GM12878 (cell line): ENCODE results near the gene MRPL39. TPM values are rescaled to one million over a fixed set of nuclear protein-coding genes. Genes with fewer than 3 reads are reported as not detected.

Experiments used
- ATAC-seq: fragments of 200-7000 bp; cut with Tn5 transposase; 3 replicates; pipeline ENCODE4 v1.9.1; 2020; ENCODE audit warnings: mild to moderate bottlenecking, moderate library complexity
- BruUV-seq: library from RNA; stranded (reverse); fragments of 400-500 nt; replicated peaks from 2 replicates; lab custom pipeline; 2021; lab: Mats Ljungman, UMichigan
- CTCF ChIA-PET: fragments of 300-600 bp; sonication (Branson Sonifier 250); formaldehyde crosslinking; extraction: SDS; loops from one replicate; lab custom pipeline; 2021; ENCODE audit warnings: inconsistent platforms; lab: Yijun Ruan, JAX
- POLR2A ChIA-PET: fragments of 350-600 bp; formaldehyde crosslinking; extraction: SDS; loops from one replicate; lab custom pipeline; 2021; ENCODE audit warnings: inconsistent platforms; lab: Charles Lee
- RAD21 ChIA-PET: fragments of 300-600 bp; sonication (Branson Sonifier 250); formaldehyde crosslinking; loops from one replicate; lab custom pipeline; 2023; ENCODE audit warnings: antibody characterized with exemption; ENCODE audit not compliant: unreplicated experiment; lab: Charles Lee
- SMC1A ChIA-PET: fragments of 300-600 bp; sonication (Branson Sonifier 250); formaldehyde crosslinking; loops from one replicate; lab custom pipeline; 2023; ENCODE audit not compliant: unreplicated experiment, uncharacterized antibody; lab: Charles Lee
- DNase-seq: peaks from one replicate; pipeline ENCODE4 v3.0.0-alpha.2; 2011; ENCODE audit warnings: low read depth, low spot score
- FAIRE-seq: peaks from 3 replicates; lab custom pipeline; 2011; peaks lifted over from hg19 to GRCh38; lab: Jason Lieb, UNC
- H2AFZ ChIP-seq: 2 replicates; pipeline ENCODE4 v1.6.0; 2011; ENCODE audit warnings: low read depth, low read length, control low read depth; ENCODE audit not compliant: control insufficient read depth
- H3K27ac ChIP-seq: 2 replicates; pipeline ENCODE4 v1.5.1; 2011; ENCODE audit warnings: control low read depth; ENCODE audit not compliant: control insufficient read depth, insufficient read depth
- H3K27me3 ChIP-seq, 2 experiments: replicated peaks in 1 of 2; 2 replicates each; pipeline versions ENCODE4 v1.6.0 to v1.6.1; 2011; ENCODE audit warnings: low read length in 1 of 2; ENCODE audit not compliant: control insufficient read depth in 2 of 2, insufficient read depth in 2 of 2
- H3K36me3 ChIP-seq, 2 experiments: 2 replicates each; pipeline ENCODE4 v1.5.1; 2011; ENCODE audit warnings: low read length in 1 of 2; ENCODE audit not compliant: control insufficient read depth in 2 of 2, insufficient read depth in 2 of 2
- H3K4me1 ChIP-seq: 2 replicates; pipeline ENCODE4 v1.6.1; 2011; ENCODE audit warnings: mild to moderate bottlenecking, low read length, moderate library complexity, mixed read lengths; ENCODE audit not compliant: control insufficient read depth, insufficient read depth
- H3K4me2 ChIP-seq: 2 replicates; pipeline ENCODE4 v1.6.0; 2011; ENCODE audit warnings: control low read depth; ENCODE audit not compliant: control insufficient read depth, insufficient read depth
- H3K4me3 ChIP-seq: fragments of 200-600 bp; sonication (generic); 2 replicates; pipeline ENCODE4 v1.5.1; 2016
- H3K79me2 ChIP-seq: 2 replicates; pipeline ENCODE4 v1.6.0; 2011; ENCODE audit warnings: low read length; ENCODE audit not compliant: control insufficient read depth, insufficient read depth
- H3K9ac ChIP-seq: 2 replicates; pipeline ENCODE4 v1.8.0; 2011; ENCODE audit warnings: low read length, control low read depth, mixed read lengths; ENCODE audit not compliant: control insufficient read depth, insufficient read depth
- H3K9me3 ChIP-seq: replicated peaks from 3 replicates; pipeline ENCODE4 v1.5.1; 2011; ENCODE audit warnings: mild to moderate bottlenecking, low read length; ENCODE audit not compliant: control insufficient read depth, insufficient read depth
- H4K20me1 ChIP-seq: 2 replicates; pipeline ENCODE4 v1.6.0; 2011; ENCODE audit not compliant: control insufficient read depth, insufficient read depth
- CBX3 ChIP-seq: fragments of 200-600 bp; sonication (generic); IDR thresholded peaks from 2 replicates; pipeline ENCODE4 v1.6.1; 2016; ENCODE audit warnings: low read depth, borderline replicate concordance
- CREB1 ChIP-seq: IDR thresholded peaks from 2 replicates; pipeline ENCODE4 v1.6.1; 2012; ENCODE audit warnings: low read depth, mild to moderate bottlenecking, inconsistent platforms
- EGR1 ChIP-seq, 2 experiments: IDR thresholded peaks; 1 replicate in 1 of 2; 2 replicates in 1 of 2; pipeline ENCODE4 v1.6.1; 2011 to 2012; ENCODE audit warnings: low read depth in 2 of 2, low read length in 2 of 2, borderline replicate concordance in 1 of 2, mild to moderate bottlenecking in 1 of 2, moderate library complexity in 1 of 2
- EP300 ChIP-seq, 2 experiments: fragments of 150-350 bp in 1 of 2; IDR thresholded peaks; 2 replicates each; pipeline ENCODE4 v1.6.1; 2011 to 2012; ENCODE audit warnings: low read depth in 2 of 2, low read length in 2 of 2, borderline replicate concordance in 1 of 2, improper control_type of control experiment in 1 of 2, inconsistent platforms in 1 of 2; ENCODE audit not compliant: control insufficient read depth in 1 of 2
- IRF3 ChIP-seq: fragments of 450-650 bp; IDR thresholded peaks from 2 replicates; pipeline ENCODE4 v1.6.1; 2014; ENCODE audit warnings: mild to moderate bottlenecking
- PAX5 ChIP-seq: IDR thresholded peaks from 2 replicates; pipeline ENCODE4 v1.6.1; 2011; ENCODE audit warnings: low read depth, low read length, borderline replicate concordance
- PML ChIP-seq: IDR thresholded peaks from 2 replicates; pipeline ENCODE4 v1.6.1; 2012; ENCODE audit warnings: low read length, inconsistent platforms
- in situ Hi-C: fragments of 300-500 bp; cut with MboI; formaldehyde crosslinking; loops from 9 replicates; pipeline ENCODE4 v1.14.3; 2018; ENCODE audit warnings: mixed read lengths
- intact Hi-C: fragments of 100-400 bp; cut with micrococcal nuclease; formaldehyde crosslinking; loops from one replicate; pipeline ENCODE4 v1.14.2; 2022; ENCODE audit not compliant: unreplicated experiment
- polyA plus RNA-seq, 11 experiments: library from polyadenylated mRNA; depleted of rRNA in 4 of 11; unstranded in 6 of 11; stranded (reverse) in 5 of 11; fragments of >200 nt; fragmentation: Nextera tagmentation in 4 of 11; fragmentation: Illumina TruSeq in 1 of 11; extraction: Ambion mirVana in 4 of 11; extraction: Trizol in 1 of 11; gene quantifications; 1 replicate in 1 of 11; 2 replicates in 10 of 11; pipeline versions ENCODE4 v1.2.1 to v1.2.3, GENCODE V29; 2011 to 2016; ENCODE audit warnings: inconsistent platforms in 2 of 11, missing spikeins in 2 of 11, low read depth in 1 of 11
- total RNA-seq, 4 experiments: library from RNA; depleted of rRNA in 3 of 4; stranded (reverse); fragments of >200 nt in 3 of 4; fragmentation: Illumina TruSeq in 1 of 4; extraction: Trizol in 1 of 4; gene quantifications; 2 replicates each; pipeline versions ENCODE4 v1.2.1 to v1.2.3, GENCODE V29; 2013 to 2021
- TF ChIP-seq, protein P1 (sequence below): fragments of 450-650 bp; IDR thresholded peaks from 2 replicates; pipeline ENCODE4 v1.6.1; 2016; ENCODE audit warnings: mild to moderate bottlenecking

MRPL39 gene
- total and polyA plus RNA-seq, 10 of the 15 experiments (the other 5 are each of a cell fraction or from before 2014, with no cell fraction given) = 68.8 to 292 (median 120) TPM

- TF ChIP-seq EP300 (IDR thresholded peaks at IDR 0.05; ENCODE audit: borderline replicate concordance in 1 of 2, control insufficient read depth in 1 of 2, low read depth in 2 of 2, low read length in 2 of 2) = no peak
These were observed 50.1 kb downstream of the MRPL39 start (continued) for GRCh38 chr21:25557180-25557579.

GRCh38 chr21:25556091-25556490, 51.2 kb downstream of the MRPL39 start:
- TF ChIP-seq CREB1 = no peak
- TF ChIP-seq, protein P1, sequence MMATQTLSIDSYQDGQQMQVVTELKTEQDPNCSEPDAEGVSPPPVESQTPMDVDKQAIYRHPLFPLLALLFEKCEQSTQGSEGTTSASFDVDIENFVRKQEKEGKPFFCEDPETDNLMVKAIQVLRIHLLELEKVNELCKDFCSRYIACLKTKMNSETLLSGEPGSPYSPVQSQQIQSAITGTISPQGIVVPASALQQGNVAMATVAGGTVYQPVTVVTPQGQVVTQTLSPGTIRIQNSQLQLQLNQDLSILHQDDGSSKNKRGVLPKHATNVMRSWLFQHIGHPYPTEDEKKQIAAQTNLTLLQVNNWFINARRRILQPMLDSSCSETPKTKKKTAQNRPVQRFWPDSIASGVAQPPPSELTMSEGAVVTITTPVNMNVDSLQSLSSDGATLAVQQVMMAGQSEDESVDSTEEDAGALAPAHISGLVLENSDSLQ = no peak
- TF ChIP-seq EGR1 (IDR thresholded peaks at IDR 0.05; ENCODE audit: borderline replicate concordance in 1 of 2, low read depth in 2 of 2, low read length in 2 of 2) = no peak
- TF ChIP-seq IRF3 = no peak
- TF ChIP-seq CBX3 = no peak
- TF ChIP-seq PAX5 = no peak
- TF ChIP-seq PML = no peak
- TF ChIP-seq, all 136 proteins: peak for 0

More at GRCh38 chr21:25556091-25556490, 51.2 kb downstream of the MRPL39 start:
- FAIRE-seq (no peak), ATAC-seq (no peak), DNase-seq (no peak)
- Histone ChIP-seq H3K4me3 (no peak overlapping the region), H3K27me3 (no peaks in the 10 kb centered on the region), H3K4me2 (no peak overlapping the region), H3K36me3 (no peaks in the 10 kb centered on the region), H3K79me2 (peaks cover 17% of the 10 kb centered on the region), H4K20me1 (no peaks in the 10 kb centered on the region), H3K4me1 (peaks cover 10% of the 10 kb centered on the region), H3K27ac (no peak overlapping the region), H3K9me3 (no peaks in the 10 kb centered on the region; the same call in 2 of the 3 replicates), H2AFZ (no peak overlapping the region), H3K9ac (no peak overlapping the region)
- ChIA-PET POLR2A (no interaction called here), RAD21 (no interaction called here), SMC1A (no interaction called here), CTCF (no interaction called here)
- BruUV-seq = no TSS peak
- in situ Hi-C loops = no loop called here
- intact Hi-C loops = no loop called here
